HepG2 (cell line): Measurements from ENCODE around the gene EEFSEC.

Experiments
- MAFK ChIP-seq, 2 experiments: IDR thresholded peaks in 1 of 2; conservative IDR thresholded peaks in 1 of 2; 2 replicates each; pipeline ENCODE4 v1.6.1; 2011; ENCODE audit warnings: improper control_type of control experiment in 2 of 2, low read length in 2 of 2
- POLR2AphosphoS2 ChIP-seq: IDR thresholded peaks from 2 replicates; pipeline ENCODE4 v1.6.1; 2011; ENCODE audit warnings: low read depth, low read length, improper control_type of control experiment
- SRSF9 ChIP-seq: fragments of 200-400 bp; formaldehyde crosslinking; IDR thresholded peaks from 2 replicates; pipeline ENCODE4 v1.6.1; 2018; ENCODE audit warnings: borderline replicate concordance, mild to moderate bottlenecking, low read depth, low read length; ENCODE audit not compliant: insufficient read depth, poor library complexity, severe bottlenecking
- ZNF782 ChIP-seq: sonication (generic); formaldehyde crosslinking; IDR thresholded peaks from 2 replicates; pipeline ENCODE4 v1.4.0; 2020; ENCODE audit warnings: missing genetic modification reagents, mild to moderate bottlenecking, borderline replicate concordance
- TF ChIP-seq, protein P1 (sequence below): sonication (generic); formaldehyde crosslinking; IDR thresholded peaks from 2 replicates; pipeline ENCODE4 v1.5.0; 2020; ENCODE audit warnings: mild to moderate bottlenecking, missing genetic modification reagents, moderate library complexity
- TF ChIP-seq, protein P2 (sequence below): sonication (generic); formaldehyde crosslinking; IDR thresholded peaks from 2 replicates; pipeline ENCODE4 v1.4.0; 2020; ENCODE audit warnings: missing genetic modification reagents, borderline replicate concordance
- TF ChIP-seq, protein P3 (sequence below): sonication (generic); formaldehyde crosslinking; IDR thresholded peaks from 2 replicates; pipeline ENCODE4 v1.9.0; 2021; ENCODE audit warnings: mild to moderate bottlenecking, missing genetic modification reagents
- TF ChIP-seq, protein P4 (sequence below): IDR thresholded peaks from 2 replicates; pipeline ENCODE4 v1.6.1; 2016

- TF ChIP-seq, protein P1, sequence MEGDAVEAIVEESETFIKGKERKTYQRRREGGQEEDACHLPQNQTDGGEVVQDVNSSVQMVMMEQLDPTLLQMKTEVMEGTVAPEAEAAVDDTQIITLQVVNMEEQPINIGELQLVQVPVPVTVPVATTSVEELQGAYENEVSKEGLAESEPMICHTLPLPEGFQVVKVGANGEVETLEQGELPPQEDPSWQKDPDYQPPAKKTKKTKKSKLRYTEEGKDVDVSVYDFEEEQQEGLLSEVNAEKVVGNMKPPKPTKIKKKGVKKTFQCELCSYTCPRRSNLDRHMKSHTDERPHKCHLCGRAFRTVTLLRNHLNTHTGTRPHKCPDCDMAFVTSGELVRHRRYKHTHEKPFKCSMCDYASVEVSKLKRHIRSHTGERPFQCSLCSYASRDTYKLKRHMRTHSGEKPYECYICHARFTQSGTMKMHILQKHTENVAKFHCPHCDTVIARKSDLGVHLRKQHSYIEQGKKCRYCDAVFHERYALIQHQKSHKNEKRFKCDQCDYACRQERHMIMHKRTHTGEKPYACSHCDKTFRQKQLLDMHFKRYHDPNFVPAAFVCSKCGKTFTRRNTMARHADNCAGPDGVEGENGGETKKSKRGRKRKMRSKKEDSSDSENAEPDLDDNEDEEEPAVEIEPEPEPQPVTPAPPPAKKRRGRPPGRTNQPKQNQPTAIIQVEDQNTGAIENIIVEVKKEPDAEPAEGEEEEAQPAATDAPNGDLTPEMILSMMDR (CRISPR knock-in tag): no peak
- TF ChIP-seq ZNF782 (CRISPR knock-in tag) (no peak), POLR2AphosphoS2 (no peak), MAFK (conservative IDR thresholded peaks at IDR 0.05 in 1 of 2, IDR thresholded peaks at IDR 0.05 in 1 of 2; ENCODE audit: low read length in 2 of 2) (no peak), SRSF9 (no peak)
- TF ChIP-seq, protein P2, sequence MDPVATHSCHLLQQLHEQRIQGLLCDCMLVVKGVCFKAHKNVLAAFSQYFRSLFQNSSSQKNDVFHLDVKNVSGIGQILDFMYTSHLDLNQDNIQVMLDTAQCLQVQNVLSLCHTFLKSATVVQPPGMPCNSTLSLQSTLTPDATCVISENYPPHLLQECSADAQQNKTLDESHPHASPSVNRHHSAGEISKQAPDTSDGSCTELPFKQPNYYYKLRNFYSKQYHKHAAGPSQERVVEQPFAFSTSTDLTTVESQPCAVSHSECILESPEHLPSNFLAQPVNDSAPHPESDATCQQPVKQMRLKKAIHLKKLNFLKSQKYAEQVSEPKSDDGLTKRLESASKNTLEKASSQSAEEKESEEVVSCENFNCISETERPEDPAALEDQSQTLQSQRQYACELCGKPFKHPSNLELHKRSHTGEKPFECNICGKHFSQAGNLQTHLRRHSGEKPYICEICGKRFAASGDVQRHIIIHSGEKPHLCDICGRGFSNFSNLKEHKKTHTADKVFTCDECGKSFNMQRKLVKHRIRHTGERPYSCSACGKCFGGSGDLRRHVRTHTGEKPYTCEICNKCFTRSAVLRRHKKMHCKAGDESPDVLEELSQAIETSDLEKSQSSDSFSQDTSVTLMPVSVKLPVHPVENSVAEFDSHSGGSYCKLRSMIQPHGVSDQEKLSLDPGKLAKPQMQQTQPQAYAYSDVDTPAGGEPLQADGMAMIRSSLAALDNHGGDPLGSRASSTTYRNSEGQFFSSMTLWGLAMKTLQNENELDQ (CRISPR knock-in tag): no peak
- TF ChIP-seq, protein P3, sequence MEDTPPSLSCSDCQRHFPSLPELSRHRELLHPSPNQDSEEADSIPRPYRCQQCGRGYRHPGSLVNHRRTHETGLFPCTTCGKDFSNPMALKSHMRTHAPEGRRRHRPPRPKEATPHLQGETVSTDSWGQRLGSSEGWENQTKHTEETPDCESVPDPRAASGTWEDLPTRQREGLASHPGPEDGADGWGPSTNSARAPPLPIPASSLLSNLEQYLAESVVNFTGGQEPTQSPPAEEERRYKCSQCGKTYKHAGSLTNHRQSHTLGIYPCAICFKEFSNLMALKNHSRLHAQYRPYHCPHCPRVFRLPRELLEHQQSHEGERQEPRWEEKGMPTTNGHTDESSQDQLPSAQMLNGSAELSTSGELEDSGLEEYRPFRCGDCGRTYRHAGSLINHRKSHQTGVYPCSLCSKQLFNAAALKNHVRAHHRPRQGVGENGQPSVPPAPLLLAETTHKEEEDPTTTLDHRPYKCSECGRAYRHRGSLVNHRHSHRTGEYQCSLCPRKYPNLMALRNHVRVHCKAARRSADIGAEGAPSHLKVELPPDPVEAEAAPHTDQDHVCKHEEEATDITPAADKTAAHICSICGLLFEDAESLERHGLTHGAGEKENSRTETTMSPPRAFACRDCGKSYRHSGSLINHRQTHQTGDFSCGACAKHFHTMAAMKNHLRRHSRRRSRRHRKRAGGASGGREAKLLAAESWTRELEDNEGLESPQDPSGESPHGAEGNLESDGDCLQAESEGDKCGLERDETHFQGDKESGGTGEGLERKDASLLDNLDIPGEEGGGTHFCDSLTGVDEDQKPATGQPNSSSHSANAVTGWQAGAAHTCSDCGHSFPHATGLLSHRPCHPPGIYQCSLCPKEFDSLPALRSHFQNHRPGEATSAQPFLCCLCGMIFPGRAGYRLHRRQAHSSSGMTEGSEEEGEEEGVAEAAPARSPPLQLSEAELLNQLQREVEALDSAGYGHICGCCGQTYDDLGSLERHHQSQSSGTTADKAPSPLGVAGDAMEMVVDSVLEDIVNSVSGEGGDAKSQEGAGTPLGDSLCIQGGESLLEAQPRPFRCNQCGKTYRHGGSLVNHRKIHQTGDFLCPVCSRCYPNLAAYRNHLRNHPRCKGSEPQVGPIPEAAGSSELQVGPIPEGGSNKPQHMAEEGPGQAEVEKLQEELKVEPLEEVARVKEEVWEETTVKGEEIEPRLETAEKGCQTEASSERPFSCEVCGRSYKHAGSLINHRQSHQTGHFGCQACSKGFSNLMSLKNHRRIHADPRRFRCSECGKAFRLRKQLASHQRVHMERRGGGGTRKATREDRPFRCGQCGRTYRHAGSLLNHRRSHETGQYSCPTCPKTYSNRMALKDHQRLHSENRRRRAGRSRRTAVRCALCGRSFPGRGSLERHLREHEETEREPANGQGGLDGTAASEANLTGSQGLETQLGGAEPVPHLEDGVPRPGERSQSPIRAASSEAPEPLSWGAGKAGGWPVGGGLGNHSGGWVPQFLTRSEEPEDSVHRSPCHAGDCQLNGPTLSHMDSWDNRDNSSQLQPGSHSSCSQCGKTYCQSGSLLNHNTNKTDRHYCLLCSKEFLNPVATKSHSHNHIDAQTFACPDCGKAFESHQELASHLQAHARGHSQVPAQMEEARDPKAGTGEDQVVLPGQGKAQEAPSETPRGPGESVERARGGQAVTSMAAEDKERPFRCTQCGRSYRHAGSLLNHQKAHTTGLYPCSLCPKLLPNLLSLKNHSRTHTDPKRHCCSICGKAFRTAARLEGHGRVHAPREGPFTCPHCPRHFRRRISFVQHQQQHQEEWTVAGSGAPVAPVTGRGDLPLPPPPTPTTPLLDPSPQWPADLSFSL (CRISPR knock-in tag): no peak
- TF ChIP-seq, protein P4, sequence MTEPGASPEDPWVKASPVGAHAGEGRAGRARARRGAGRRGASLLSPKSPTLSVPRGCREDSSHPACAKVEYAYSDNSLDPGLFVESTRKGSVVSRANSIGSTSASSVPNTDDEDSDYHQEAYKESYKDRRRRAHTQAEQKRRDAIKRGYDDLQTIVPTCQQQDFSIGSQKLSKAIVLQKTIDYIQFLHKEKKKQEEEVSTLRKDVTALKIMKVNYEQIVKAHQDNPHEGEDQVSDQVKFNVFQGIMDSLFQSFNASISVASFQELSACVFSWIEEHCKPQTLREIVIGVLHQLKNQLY: no peak
Measured at GRCh38 chr3:128144512-128145187, 8.6 kb upstream of the EEFSEC start.
